Loucy (cell line): ENCODE measurements around the gene IL5.

ENCODE experiments used
- CTCF ChIP-seq: fragments of 200-600 bp; sonication (generic); conservative IDR thresholded peaks from 2 replicates; pipeline ENCODE4 v1.5.1; 2014; ENCODE audit warnings: mild to moderate bottlenecking, antibody characterized with exemption, low read length
- EZH2phosphoT487 ChIP-seq: fragments of 200-600 bp; IDR thresholded peaks from 2 replicates; pipeline ENCODE4 v1.6.1; 2018; ENCODE audit warnings: antibody characterized with exemption, mild to moderate bottlenecking, moderate library complexity, borderline replicate concordance

GRCh38 chr5:132539716-132540115 lies 3.6 kb downstream of the IL5 start:
- TF ChIP-seq CTCF (no peak), EZH2phosphoT487 (no peak)
